GM18861 (cell line): ENCODE results near the gene LRRC40.

Experiments used
- ATAC-seq: cut with Tn5 transposase; IDR thresholded peaks from one replicate; pipeline ENCODE4 v1.9.1; 2021; ENCODE audit not compliant: unreplicated experiment

LRRC40 gene

GRCh38 chr1:70117046-70117445, 88.3 kb downstream of the LRRC40 start:
- ATAC-seq = no peak

- no peak for ATAC-seq
Measured at GRCh38 chr1:70115315-70115714, 90.1 kb downstream of the LRRC40 start.

DNA sequence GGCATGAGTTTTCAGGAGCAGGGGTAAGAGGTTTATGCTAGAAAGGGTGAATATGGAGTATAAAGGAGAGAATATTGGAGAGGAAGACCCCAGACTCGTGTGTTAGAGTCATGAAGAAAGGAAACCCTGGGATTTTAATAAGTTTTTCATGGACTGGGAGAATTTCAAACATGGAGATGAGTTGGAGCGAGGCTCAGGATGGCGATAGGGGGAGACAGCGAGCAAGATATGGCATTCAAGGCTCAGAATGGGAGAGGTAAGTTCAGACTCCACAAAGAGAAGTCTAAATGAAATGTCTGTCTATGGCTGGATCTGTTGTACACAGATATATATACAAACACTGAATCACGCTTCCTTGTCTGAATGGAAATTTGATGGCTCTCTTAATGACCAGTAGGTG, 92.5 kb downstream of the LRRC40 start:
- no peak for ATAC-seq

DNA sequence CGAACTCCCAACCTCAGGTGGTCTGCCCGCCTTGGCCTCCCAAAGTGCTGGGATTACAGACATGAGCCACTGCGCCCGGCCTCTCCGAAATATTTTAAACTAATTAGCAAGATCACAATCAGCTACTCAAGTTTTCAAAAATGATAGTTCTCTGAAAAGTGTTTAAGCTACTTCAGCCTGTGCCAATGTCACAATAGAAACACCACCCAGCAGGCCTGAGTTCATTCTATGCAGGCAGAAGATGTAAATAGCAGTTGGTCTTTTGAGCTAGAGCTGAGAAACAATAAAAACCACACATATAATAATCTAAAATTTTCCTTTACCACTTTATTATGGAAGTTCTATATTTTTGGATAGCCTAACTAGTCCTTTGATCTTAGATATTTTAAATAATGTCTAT, 96.1 kb downstream of the LRRC40 start:
- ATAC-seq = no peak

DNA sequence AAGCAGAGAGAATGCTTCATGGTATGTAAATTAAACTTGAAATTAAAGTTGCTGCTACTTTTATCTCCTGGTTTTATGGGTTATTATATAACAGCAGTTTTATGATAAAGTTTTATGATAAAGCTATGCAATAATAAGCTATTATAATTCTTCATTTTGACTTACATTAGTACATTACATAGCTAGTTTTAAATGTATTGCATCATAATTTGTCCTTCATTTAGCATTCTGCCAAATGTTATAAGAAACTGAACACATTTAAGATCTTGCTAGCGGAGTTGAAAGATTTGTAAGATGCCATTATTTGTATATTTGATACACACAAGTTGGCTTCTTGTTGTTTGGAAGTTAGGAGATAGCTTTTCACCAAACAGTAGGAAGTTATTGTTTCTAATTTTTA, 101.6 kb downstream of the LRRC40 start:
- ATAC-seq = no peak

DNA sequence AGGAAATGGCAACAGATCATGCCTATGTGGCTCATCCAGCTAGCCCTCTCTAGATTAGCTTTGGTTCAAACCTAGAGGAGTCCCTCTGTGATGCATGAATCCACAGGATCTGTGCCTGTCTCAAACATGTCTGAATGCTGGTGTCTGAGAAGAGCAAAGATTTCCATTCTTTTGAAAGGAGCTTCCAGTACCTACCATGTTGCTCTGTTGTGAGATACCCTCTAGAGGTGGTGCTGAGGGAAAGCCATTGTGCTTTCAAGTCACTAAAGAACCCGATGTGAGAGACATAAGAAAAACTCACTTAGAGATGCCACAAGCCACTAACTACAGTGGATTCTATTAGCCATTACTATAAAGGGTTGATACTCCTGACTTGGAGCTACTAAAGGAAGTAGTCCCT, 103.6 kb downstream of the LRRC40 start:
- ATAC-seq = no peak

GRCh38 chr1:70101231-70101630, 104.1 kb downstream of the LRRC40 start:
- no peak for ATAC-seq
